Brain pericyte (primary cell): Measurements from ENCODE around the gene MS4A4A.

Source experiments
- DNase-seq: peaks from one replicate; pipeline ENCODE4 v3.0.0-alpha.2; 2012; ENCODE audit warnings: low read depth, low spot score

Gene MS4A4A

GRCh38 chr11:60347084-60347797, 66.8 kb downstream of the MS4A4A start:
- no peak for DNase-seq

GRCh38 chr11:60348116-60348515, 67.7 kb downstream of the MS4A4A start:
- no peak for DNase-seq

GRCh38 chr11:60349990-60350389, 69.5 kb downstream of the MS4A4A start:
- DNase-seq, result no peak

- DNase-seq, result no peak
These were observed 77.3 kb downstream of the MS4A4A start for GRCh38 chr11:60357771-60358170.
